ENCODE results near the gene LTBP2.

Gene LTBP2

DNA sequence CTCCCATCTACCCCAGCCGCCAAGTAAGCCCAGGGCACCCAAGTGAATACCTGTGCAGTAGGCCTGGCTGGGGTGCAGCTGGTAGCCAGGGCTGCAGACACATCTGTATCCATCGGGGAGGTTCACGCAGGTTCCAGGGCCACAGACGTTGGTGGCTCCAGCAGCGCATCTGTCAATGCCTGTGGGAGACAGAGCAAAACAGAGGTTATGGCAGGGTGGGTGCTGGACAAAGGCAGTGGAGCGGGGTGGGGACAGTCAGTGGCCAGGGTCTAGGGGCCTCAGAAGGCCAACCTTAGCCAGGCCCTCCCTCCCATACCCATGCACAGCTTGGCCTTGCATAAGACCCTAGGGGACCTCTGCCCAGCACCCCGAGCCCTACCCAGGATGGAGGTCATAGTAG lies 89.3 kb downstream of the LTBP2 start:
- no peak for DNase-seq

DNA sequence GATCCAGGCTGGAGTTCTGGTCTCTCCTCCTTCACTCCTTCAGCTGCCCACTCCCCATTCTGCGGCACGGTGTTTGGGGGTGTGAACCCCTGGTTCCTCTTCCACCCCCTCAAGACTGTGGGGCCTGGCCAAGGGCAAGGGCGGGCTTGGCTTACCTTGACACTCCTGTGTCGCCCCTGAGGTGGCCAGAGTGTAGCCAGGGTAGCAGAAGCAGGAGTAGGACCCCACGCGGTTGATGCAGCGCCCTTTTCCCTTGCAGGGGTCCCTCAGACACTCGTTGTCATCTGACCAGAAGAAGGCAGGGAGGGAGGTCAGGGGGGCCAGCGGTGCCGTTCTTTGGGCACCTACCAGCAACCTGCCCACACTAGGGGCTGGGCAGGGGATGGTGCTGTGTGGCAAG lies 90.3 kb downstream of the LTBP2 start:
- no peak for DNase-seq

DNA sequence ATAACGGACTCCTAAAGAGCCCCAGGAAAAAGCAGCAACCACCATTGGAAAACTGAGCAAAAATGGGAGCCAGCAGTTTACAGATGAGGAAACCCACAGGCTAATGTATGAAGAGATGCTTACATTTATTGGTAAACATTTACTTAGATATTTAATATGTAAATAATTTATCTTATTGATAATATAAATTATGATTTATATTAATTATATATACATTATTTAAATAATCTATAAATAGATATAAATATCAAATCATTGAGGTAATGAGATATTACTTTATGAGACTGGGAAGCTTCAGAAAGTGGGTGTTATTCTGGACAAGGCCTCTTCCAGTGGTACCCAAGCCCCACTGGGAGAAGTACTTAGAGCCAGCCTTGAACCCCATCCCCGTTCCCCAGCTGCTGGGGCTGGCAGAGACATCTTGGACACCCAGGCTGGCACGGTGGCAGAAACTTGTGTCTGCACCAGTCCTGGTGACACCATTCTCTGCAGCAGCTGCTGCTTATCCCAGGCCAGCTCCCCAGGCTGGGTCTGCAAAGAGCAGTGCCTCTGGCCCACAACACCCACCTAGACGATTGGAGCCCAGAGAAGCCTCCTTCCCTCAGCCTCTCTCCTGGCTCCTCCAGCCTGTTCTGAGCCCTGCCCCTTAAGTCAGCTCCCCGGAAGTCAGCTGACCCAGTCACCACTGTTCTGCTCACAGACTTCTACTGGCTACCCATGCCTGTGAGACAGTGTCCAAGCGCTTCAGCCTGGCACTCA lies 92.5 kb downstream of the LTBP2 start:
- no peak for DNase-seq

- DNase-seq: no peak
Measured at GRCh38 chr14:74518221-74518620, 93.8 kb downstream of the LTBP2 start.

DNA sequence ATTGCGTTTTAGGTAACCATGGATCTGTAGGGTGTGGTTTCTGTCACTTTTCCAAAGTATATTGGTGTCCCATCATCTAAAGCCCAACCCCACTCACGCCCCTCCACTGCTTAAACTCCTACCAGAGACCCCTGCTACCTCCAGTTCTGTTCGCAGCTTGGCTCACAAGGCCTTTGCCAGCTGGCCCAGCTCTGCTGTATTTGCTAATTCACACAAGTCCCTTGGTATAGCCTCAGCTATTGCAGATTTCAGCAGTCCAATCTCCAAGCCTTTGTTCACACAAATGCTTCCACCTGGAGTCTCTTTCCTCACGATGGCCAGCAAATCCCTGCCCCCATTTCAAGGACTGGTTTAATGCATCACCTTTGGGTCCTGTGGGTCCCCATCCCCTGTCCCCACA lies 94.3 kb downstream of the LTBP2 start:
- no peak for DNase-seq

- no peak for DNase-seq
Measured at GRCh38 chr14:74516451-74517160, 95.4 kb downstream of the LTBP2 start.

GRCh38 chr14:74515891-74516412 lies 96.1 kb downstream of the LTBP2 start:
- DNase-seq: no peak

GRCh38 chr14:74514471-74514941 lies 97.5 kb downstream of the LTBP2 start:
- peak; percentile 83 for DNase-seq

- DNase-seq: no peak
Measured at GRCh38 chr14:74511966-74512830, 99.8 kb downstream of the LTBP2 start.

GRCh38 chr14:74510959-74511409 lies 101.1 kb downstream of the LTBP2 start:
- peak; percentile 75 for DNase-seq

GRCh38 chr14:74510223-74510931 lies 101.7 kb downstream of the LTBP2 start:
- peak; percentile 13 for DNase-seq

- no peak for DNase-seq
Measured at GRCh38 chr14:74509587-74510222, 102.3 kb downstream of the LTBP2 start.

DNA sequence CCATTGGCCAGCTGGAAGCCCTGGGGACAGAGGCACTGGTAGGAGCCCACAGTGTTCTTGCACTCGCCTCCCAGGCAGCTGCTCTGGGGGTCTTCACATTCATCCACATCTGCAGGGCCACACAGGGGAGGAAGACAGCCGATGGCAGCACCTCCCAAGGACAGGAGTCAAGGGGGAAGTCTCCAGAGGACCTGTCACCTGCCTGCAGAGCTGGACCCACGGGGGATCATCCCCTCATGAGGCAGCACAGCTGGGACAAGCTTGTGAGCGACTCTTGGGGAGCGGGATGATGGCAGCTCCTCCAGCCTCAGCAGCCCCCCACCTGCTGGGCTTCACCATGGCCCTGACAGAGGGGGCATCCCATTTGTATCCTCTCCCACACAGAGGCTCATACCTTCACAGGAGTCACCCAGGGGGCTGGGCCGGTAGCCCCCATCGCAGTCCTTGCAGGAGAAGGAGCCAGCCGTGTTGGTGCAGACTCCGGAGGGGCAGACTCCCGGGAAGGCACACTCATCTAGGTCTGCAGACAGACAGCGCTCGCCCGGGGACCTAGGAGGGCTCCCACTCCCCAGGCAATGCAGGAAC lies 103.1 kb downstream of the LTBP2 start:
- no peak for DNase-seq

GRCh38 chr14:74508292-74508731 lies 103.7 kb downstream of the LTBP2 start:
- DNase-seq: no peak

DNA sequence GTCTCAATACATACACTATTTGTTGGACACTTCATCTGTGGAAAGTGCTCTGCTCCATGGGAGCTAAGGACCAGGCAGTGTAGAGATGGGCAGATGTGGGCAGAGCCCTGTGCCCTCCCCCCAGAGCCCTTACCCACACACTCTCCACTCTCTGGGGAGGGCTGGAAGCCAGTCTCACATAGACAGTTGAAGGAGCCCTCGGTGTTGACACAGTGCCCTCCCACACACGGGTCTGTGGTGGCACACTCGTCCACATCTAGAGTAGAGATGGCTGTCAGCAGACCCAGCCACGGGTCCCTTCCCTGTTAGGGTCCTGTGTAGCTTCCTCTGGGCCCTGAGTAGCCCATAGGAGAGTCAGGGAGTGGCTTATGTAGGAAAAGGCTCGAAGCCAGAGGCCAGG lies 104.2 kb downstream of the LTBP2 start:
- no peak for DNase-seq

DNA sequence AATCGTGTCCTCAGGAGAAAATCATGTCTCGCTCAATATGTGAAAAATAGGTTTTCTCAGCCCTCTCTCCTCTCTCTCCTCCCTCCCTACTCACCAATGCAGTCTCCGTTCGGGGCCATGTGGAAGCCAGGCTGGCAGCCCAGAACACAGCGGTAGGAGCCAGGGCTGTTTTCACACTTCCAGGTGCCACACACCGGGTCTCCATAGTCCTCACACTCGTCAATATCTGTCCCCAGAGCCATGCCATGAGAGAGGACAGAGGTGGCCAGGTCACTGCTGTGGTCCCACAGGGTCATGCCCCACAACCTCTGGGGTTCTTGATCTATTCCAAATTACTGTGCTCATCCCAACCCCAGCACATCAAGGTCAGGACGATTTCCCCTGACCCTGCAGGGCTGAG lies 105.0 kb downstream of the LTBP2 start:
- DNase-seq: no peak

- no peak for DNase-seq
Measured at GRCh38 chr14:74506411-74506851, 105.6 kb downstream of the LTBP2 start.

DNA sequence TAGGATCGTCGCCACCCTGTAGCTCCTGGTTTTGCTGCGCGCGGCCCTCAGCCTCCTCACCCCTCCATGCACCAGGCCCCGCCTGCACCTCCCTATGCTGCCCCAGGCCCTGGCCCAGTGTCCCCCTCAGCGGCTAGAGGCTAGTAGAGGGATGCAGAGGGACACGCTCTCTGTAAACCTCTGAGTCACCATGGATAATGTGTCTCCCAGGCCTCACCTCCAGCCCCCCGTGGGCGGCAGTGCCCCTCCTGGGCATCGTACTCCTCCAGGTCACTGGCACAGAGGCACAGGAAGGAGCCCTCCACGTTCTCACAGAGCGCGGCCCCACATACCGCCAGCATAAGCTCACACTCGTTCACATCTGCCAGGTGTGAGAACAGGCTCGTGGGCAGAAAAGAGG lies 106.2 kb downstream of the LTBP2 start:
- DNase-seq: no peak

DNA sequence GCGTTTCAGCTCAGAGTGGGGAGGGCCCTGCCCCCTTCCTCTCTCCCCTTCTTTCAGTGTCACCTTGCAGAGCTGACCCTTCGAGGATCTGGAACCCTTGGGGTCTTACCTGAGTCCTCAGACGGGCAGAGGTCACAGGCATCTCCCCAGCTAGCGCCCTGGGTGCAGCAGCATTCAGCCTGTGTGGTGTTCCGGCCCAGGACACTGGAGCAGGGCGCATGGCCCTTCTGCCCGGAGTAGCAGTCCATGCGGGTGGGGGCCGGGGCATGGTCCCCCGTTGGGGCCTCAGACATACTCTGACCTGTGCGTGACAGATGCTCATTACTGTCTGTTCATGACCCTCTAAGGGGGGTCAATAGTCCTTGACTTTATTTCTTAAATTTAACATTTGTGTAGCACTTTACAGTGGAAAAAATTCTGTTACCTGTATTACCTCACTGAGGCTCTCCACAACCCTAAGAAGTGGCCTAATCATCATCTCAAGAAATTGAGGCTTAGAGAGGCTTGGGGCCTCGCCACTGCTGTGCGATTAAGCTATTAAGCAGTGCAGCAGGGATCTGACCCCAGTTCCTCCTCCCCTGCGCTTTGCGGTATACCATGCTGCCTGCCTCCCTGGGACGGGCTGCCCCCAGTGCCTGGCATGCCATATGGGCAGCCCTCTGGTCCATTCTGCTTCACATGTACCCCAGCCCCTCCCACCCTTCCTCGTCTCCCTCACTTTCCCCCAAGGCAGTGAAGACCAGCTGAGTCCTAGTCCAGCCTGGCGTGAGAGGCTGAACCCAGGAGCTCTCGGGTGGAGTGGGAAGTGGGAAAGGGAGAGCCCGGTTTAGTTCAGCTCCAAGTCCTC lies 106.9 kb downstream of the LTBP2 start:
- no peak for DNase-seq

GRCh38 chr14:74504412-74504811 lies 107.6 kb downstream of the LTBP2 start:
- no peak for DNase-seq
